ENCODE data around the gene RMDN3.

Gene RMDN3

DNA sequence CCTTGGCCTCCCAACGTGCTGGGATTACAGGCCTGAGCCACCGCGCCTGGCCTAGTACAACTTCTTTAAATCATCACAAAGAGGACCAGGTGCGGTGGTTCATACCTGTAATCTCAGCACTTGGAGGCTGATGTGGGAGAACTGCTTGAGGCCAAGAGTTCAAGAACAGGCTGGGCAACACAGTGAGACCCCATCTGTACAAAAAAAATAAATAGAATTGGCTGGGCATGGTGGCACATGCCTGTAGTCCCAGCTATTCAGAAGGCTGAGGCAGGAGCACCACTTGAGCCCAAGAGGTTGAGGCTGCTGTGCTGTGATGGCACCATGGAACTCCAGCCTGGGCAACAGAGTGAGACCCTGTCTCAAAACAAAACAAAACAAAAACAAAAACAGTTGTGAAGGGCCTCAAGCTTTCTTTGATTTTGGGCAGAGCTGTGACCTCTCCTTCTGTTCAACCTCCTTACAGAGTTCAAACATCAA lies 5.9 kb downstream of the RMDN3 start:
- DNase-seq (ENCODE audit: low spot score) = no peak

GRCh38 chr15:40747685-40748631 lies 7.1 kb downstream of the RMDN3 start:
- DNase-seq (ENCODE audit: low spot score) = no peak

DNA sequence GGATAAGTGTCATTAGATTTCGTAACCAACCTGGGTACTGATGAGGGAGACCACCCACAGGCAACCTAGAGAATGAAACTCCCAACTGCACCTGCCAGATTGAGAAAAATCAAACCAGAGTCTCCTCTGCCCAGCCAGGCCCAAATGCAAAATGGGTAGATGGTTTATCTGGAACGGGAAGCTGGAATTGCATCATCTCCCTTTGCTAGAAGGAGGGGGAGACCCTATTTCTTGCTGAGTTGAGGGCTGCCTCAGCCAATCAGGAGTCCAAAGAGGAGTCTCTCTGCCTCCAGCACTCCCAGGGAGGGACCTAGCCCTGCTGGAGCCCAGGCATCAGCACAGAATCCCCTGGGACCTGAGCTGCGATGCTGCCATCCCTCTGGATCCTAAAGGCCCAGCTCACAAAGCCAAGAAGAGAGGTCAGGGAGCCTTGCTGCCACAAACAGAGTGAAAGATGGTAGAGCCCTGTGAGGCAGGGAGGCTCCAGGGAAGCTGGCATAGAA lies 8.1 kb downstream of the RMDN3 start:
- no peak for DNase-seq (ENCODE audit: low spot score)

DNA sequence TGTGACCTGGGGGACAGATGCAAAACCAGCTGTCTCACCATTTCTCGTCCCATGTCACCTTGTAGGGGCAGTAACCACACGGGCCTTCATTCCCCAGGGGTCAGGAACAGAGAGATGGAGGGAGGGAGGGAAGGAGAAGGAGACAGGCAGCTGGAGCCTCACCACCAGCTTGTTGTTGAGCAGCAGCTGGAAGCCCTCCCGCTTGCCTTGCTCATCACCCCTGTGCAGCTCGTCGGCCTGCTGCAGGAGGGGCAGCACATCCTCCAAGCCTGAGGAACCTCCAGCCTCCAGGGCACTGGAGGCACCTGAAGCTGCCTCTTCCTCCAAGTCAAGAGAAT lies 10.3 kb downstream of the RMDN3 start:
- no peak for DNase-seq (ENCODE audit: low spot score)

DNA sequence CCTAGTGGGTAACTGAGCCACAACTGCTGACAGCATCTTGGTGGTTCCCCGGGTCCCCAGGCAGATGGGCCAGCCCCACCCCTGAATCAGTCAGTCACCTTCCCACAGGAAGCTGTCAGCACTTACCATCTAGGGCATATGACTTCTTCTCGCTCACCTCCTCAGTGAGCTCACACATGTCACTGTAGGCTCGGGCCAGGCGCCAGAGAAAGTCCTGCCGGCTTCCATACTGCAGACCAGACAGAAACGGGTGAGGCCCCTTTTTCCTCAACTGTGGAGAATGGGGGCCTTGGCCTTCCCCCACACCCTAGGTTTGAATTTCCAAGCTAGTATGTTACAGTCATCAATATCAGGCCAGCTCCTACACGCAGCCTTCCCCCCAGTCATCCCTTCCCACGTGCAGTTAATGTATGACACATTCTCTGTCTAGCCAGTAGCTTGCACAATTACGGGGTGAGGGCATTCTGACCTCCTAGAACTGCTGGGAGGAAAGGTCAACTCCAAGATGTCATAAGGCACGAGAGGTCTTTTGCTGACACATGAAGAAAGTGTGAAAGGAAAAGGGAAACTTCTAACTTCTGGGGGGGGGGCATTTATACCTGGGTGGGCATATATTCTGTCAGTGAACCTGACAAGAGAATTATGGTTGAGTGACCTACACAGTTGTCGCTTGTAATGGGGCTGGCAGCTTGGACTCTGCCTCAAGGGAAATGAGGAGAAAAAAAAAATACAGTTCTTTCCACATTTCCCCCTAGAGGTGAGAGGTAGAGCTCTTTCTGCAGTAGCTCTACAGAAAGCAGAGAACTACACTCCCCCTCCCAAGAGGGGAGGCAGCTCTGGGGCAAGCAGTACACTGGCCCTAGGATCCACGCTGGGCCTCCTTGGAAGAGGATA lies 10.9 kb downstream of the RMDN3 start:
- DNase-seq (ENCODE audit: low spot score) = peak; percentile 76

DNA sequence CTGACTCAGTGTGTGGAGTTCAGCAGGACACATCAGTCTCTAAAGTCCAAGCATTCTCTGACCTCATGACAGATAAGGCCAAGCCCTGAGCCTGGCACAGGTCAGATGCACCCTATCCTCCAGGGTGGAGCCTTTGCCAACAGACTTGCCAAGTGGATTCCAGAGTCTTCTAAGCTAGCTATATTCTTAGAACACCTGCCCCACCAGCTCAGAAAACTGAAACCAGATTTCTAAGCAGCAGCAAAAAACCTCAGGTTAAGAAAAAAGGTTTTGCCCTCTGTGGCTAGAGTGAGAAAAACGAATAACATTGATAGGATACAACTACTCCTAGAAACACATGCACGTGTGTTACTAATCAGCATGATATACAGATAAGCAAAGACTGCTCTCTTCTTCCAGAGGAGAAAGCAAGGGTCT lies 11.6 kb downstream of the RMDN3 start:
- no peak for DNase-seq (ENCODE audit: low spot score)

DNA sequence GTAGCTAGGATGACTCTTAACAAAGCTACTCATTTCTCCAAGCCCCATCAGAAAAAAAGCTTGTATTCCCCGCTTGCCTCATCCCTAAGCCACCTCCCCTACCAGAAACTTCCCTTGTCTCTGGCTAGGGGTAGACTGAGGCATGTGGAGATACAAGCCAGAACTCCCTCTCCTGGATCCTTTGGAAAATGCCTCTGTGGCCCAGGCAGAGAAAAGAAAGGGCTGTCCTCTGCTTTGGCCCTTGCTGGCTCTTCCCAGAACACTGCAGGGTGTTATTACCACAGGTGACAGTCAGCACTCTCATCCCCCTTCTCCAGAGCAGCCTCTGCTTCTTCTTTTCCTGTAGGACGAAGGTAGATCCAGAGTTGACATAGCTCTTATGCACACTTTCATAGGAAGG lies 15.2 kb downstream of the RMDN3 start:
- DNase-seq (ENCODE audit: low spot score) = no peak

GRCh38 chr15:40739047-40739446 lies 16.0 kb downstream of the RMDN3 start:
- DNase-seq (ENCODE audit: low spot score) = no peak

- DNase-seq (ENCODE audit: low spot score) = no peak
Observed at GRCh38 chr15:40737048-40737447, 18.0 kb downstream of the RMDN3 start.

DNA sequence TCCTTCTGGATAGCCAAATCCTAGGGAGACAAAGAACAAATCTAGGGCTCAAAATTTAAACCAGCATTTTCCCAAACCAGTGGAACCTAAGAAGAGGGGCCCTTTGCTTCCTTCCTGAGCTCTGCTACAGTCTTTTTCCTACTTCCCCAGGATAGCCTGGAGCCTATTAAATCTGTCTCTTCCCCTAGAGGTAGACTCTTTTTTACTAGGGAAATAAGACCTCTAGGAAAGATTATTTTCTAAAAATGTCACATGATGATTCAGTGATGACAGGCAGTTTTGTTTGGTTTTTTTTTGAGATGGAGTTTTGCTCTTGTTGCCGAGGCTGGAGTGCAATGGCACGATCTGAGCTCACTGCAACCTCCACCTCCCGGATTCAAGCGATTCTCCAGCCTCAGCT lies 18.5 kb downstream of the RMDN3 start:
- no peak for DNase-seq (ENCODE audit: low spot score)

DNA sequence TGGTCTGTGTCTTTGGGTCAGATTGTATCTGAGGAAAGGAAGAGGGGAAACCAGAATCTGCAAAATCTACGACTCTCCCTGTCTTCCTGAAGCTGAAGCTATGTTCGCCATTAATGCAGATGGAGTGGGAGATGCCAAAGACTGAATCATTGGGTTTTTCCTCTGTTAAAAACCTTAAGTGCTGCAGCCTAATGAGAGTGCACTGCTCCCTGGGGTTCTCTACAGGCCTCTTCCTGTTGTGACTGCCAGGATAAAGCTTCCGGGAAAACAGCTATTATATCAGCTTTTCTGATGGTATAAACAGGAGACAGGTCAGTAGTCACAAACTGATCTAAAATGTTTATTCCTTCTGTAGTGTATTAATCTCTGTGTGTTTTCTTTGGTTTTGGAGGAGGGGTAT lies 24.0 kb downstream of the RMDN3 start:
- DNase-seq (ENCODE audit: low spot score) = no peak

DNA sequence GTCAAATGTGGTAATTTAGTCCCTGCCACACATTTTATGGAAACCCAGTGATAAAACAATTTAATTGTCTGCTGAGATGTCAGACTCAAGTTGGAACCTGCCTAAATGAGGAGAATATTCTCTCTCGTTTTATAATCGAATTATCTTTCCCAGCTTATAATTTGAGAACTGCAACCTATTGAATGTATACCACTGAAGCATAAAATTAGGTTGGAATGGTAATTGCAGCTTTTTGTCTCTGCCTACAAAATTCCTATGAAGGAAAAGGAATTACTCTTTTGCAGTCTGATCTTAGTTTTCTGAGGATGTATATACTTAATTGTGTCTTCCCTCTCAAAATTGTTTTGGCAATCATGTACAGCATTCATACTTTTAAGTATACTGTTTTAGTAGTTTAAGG lies 31.1 kb downstream of the RMDN3 start:
- DNase-seq (ENCODE audit: low spot score) = no peak

- peak; percentile 9 for DNase-seq (ENCODE audit: low spot score)
Observed at GRCh38 chr15:40722934-40723333, 32.1 kb downstream of the RMDN3 start.

GRCh38 chr15:40722354-40722753 lies 32.7 kb downstream of the RMDN3 start:
- DNase-seq (ENCODE audit: low spot score) = no peak

- DNase-seq (ENCODE audit: low spot score) = no peak
Observed at GRCh38 chr15:40721701-40722100, 33.4 kb downstream of the RMDN3 start.

DNA sequence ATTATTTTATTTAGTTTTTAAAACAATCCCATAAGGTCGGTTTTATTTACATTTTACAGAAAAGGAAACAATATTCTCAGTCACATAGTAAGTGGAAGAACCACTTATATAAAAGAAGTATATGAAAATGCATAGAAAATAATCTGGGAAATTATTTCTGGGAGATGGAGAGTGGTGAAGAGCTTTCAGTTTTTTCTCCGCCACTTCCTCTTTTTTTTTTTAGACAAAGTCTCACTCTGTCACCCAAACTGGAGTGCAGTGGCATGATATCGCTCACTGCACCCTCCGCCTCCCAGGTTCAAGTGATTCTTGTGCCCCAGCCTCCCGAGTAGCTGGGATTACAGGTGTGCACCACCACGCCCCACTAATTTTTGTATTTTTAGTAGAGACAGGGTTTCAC lies 38.9 kb downstream of the RMDN3 start:
- no peak for DNase-seq (ENCODE audit: low spot score)

DNA sequence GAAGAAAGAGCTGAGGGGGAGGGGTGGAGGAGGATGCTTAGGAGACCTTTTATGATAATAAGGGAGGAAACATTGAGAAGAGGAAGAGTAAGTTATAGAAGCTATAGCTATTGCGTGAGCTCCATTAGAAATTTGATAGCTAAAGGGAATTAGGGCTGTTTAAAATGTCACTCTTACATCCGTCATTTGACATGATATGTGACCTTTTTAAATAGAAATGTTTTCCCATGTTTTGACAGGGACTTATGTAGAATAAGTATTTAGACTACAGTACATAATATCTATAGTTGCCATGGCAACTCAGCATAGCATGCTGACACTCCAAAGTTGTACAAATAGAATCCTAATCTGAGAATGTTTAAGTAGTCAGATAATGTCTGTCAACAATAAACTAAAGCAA lies 40.9 kb downstream of the RMDN3 start:
- DNase-seq (ENCODE audit: low spot score) = no peak

GRCh38 chr15:40706121-40706520 lies 48.9 kb downstream of the RMDN3 start:
- no peak for DNase-seq (ENCODE audit: low spot score)

- no peak for DNase-seq (ENCODE audit: low spot score)
Observed at GRCh38 chr15:40702077-40702476, 53.0 kb downstream of the RMDN3 start.

- no peak for DNase-seq (ENCODE audit: low spot score)
Observed at GRCh38 chr15:40697916-40698315, 57.1 kb downstream of the RMDN3 start.

DNA sequence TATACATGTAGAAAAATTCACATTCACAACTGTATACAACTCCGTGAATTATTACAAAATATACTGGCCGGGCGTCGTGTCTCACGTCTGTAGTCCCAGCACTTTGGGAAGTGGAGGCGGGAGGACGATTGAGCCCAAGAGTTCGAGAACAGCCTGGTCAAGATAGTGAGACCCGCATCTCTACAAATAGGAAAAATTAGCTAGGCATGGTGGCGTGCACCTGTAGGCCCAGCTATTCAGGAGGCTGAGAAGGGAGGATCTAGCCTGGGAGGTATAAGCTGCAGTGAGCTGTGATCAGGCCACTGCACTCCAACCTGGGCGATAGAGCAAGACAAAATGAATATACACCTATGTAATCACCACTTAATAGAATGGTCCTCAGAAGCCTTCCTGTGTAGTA lies 58.8 kb downstream of the RMDN3 start:
- no peak for DNase-seq (ENCODE audit: low spot score)

- DNase-seq (ENCODE audit: low spot score) = no peak
Observed at GRCh38 chr15:40695469-40695890, 59.6 kb downstream of the RMDN3 start.

Measured in activated CD4-positive, alpha-beta T cell treated with anti-CD3 and anti-CD28 coated beads, Interleukin-2, Interleukin-4, amounts not matched to agents 100 ng/mL and 50 ng/mL, durations not matched to agents 16 hours and 8 hours (primary cell).